Mesenchymal stem cell (in vitro differentiated cells and primary cell): ENCODE measurements around the gene TOM1L2.
"Not testable (repeated sequence)": the region's sequence is repeated elsewhere in the genome, so short reads cannot be mapped to it uniquely, and the experiment has no call there.

Experiments
- DNase-seq: peaks from one replicate; pipeline ENCODE4 v3.0.0-alpha.2; 2013
- H2AFZ ChIP-seq: one replicate; pipeline ENCODE4 v1.6.1; 2013; ENCODE audit warnings: low read depth, mild to moderate bottlenecking, control low read depth, inconsistent platforms, low read length, moderate library complexity
- H2AK5ac ChIP-seq: 2 replicates; pipeline ENCODE4 v1.6.1; 2013; ENCODE audit warnings: low read length, moderate library complexity, mild to moderate bottlenecking, inconsistent platforms; ENCODE audit not compliant: severe bottlenecking
- H2BK120ac ChIP-seq: one replicate; pipeline ENCODE4 v1.6.1; 2013; ENCODE audit warnings: low read depth, mild to moderate bottlenecking, inconsistent platforms, low read length, moderate library complexity
- H2BK12ac ChIP-seq, 2 experiments: one replicate each; pipeline ENCODE4 v1.6.1; 2013; ENCODE audit warnings: inconsistent platforms in 2 of 2, low read length in 2 of 2, mild to moderate bottlenecking in 2 of 2, moderate library complexity in 2 of 2, control low read depth in 1 of 2
- H2BK15ac ChIP-seq: one replicate; pipeline ENCODE4 v1.6.1; 2013; ENCODE audit warnings: mild to moderate bottlenecking, low read depth, inconsistent platforms; ENCODE audit not compliant: poor library complexity, severe bottlenecking
- H2BK5ac ChIP-seq: 2 replicates; pipeline ENCODE4 v1.6.1; 2013; ENCODE audit warnings: low read depth, mild to moderate bottlenecking, low read length, control low read depth, inconsistent platforms; ENCODE audit not compliant: poor library complexity, severe bottlenecking
- H3K14ac ChIP-seq, 2 experiments: one replicate each; pipeline ENCODE4 v1.6.1; 2013; ENCODE audit warnings: inconsistent platforms in 2 of 2, low read length in 2 of 2, control low read depth in 1 of 2, mild to moderate bottlenecking in 1 of 2, moderate library complexity in 1 of 2
- H3K18ac ChIP-seq, 2 experiments: one replicate each; pipeline ENCODE4 v1.6.1; 2013; ENCODE audit warnings: inconsistent platforms in 2 of 2, low read length in 2 of 2, control low read depth in 1 of 2, low read depth in 1 of 2, mild to moderate bottlenecking in 1 of 2
- H3K23ac ChIP-seq, 2 experiments: one replicate each; pipeline ENCODE4 v1.6.1; 2013; ENCODE audit warnings: inconsistent platforms in 2 of 2, low read length in 2 of 2, mild to moderate bottlenecking in 2 of 2, moderate library complexity in 2 of 2, control low read depth in 1 of 2
- H3K27ac ChIP-seq: 2 replicates; pipeline ENCODE4 v1.5.1; 2013; ENCODE audit warnings: mild to moderate bottlenecking, moderate library complexity, low read length, control low read depth, inconsistent platforms; ENCODE audit not compliant: poor library complexity, severe bottlenecking
- H3K27me3 ChIP-seq, 2 experiments: 2 replicates each; pipeline versions ENCODE4 v1.6.1 to v1.7.0; 2013; ENCODE audit warnings: low read length in 2 of 2, mild to moderate bottlenecking in 2 of 2, moderate library complexity in 2 of 2, control low read depth in 1 of 2, inconsistent platforms in 1 of 2; ENCODE audit not compliant: control insufficient read depth in 1 of 2, insufficient read depth in 1 of 2
- H3K36me3 ChIP-seq, 2 experiments: 2 replicates each; pipeline versions ENCODE4 v1.6.1 to v1.7.0; 2013; ENCODE audit warnings: low read length in 2 of 2, control low read depth in 1 of 2, inconsistent platforms in 1 of 2, low read depth in 1 of 2, mild to moderate bottlenecking in 1 of 2; ENCODE audit not compliant: insufficient read depth in 2 of 2, control insufficient read depth in 1 of 2
- H3K4ac ChIP-seq, 2 experiments: one replicate each; pipeline ENCODE4 v1.6.1; 2013; ENCODE audit warnings: inconsistent platforms in 2 of 2, low read length in 2 of 2, mild to moderate bottlenecking in 2 of 2, moderate library complexity in 2 of 2, control low read depth in 1 of 2, low read depth in 1 of 2
- H3K4me1 ChIP-seq: 2 replicates; pipeline ENCODE4 v1.6.1; 2013; ENCODE audit warnings: low read depth, low read length, control low read depth; ENCODE audit not compliant: control insufficient read depth, insufficient read depth
- H3K4me2 ChIP-seq: 2 replicates; pipeline ENCODE4 v1.6.1; 2013; ENCODE audit warnings: low read length, mild to moderate bottlenecking, inconsistent platforms; ENCODE audit not compliant: poor library complexity, severe bottlenecking
- H3K4me3 ChIP-seq, 2 experiments: 2 replicates each; pipeline versions ENCODE4 v1.5.1 to v1.7.0; 2013; ENCODE audit warnings: low read length in 2 of 2, mild to moderate bottlenecking in 2 of 2, control low read depth in 1 of 2, low read depth in 1 of 2; ENCODE audit not compliant: insufficient read depth in 1 of 2
- H3K79me1 ChIP-seq: replicated peaks from 2 replicates; pipeline ENCODE4 v1.6.1; 2013; ENCODE audit warnings: mild to moderate bottlenecking, control low read depth, low read length, inconsistent platforms; ENCODE audit not compliant: poor library complexity, severe bottlenecking
- H3K9ac ChIP-seq: 2 replicates; pipeline ENCODE4 v1.7.0; 2013; ENCODE audit warnings: mild to moderate bottlenecking, low read length, moderate library complexity
- H3K9me3 ChIP-seq: 2 replicates; pipeline ENCODE4 v1.7.0; 2013; ENCODE audit warnings: mild to moderate bottlenecking, low read length; ENCODE audit not compliant: control insufficient read depth
- H4K8ac ChIP-seq: one replicate; pipeline ENCODE4 v1.6.1; 2013; ENCODE audit warnings: inconsistent platforms, mild to moderate bottlenecking, low read length, moderate library complexity
- H4K91ac ChIP-seq: one replicate; pipeline ENCODE4 v1.6.1; 2013; ENCODE audit warnings: mild to moderate bottlenecking, low read length, inconsistent platforms
- WGBS: methylation state at CpG from one replicate; pipeline ENCODE4 v1.1.7; 2013; ENCODE audit warnings: mixed read lengths; 5-methylcytosine and 5-hydroxymethylcytosine counted together

TOM1L2 gene

GRCh38 chr17:17955790-17956341, 16.3 kb downstream of the TOM1L2 start:
- Histone ChIP-seq H3K4me1 (peaks cover 19% of the 10 kb centered on the region), H3K79me1 (peaks cover 31% of the 10 kb centered on the region), H3K36me3 (peaks cover 6 to 14% of the 10 kb centered on the region in 2 experiments)
- not testable (repeated sequence) for H3K4me2 ChIP-seq, DNase-seq, H3K27ac ChIP-seq, H2BK5ac ChIP-seq, H3K4ac ChIP-seq, H2AFZ ChIP-seq, H3K9ac ChIP-seq, H2BK120ac ChIP-seq, H3K18ac ChIP-seq, H2BK15ac ChIP-seq, H3K9me3 ChIP-seq, H3K4me3 ChIP-seq, H3K14ac ChIP-seq, H4K91ac ChIP-seq, H2BK12ac ChIP-seq, H3K23ac ChIP-seq, H3K27me3 ChIP-seq, H4K8ac ChIP-seq, H2AK5ac ChIP-seq
- WGBS: over 99% methylated on average over 11 of the region's 12 CpGs

DNA sequence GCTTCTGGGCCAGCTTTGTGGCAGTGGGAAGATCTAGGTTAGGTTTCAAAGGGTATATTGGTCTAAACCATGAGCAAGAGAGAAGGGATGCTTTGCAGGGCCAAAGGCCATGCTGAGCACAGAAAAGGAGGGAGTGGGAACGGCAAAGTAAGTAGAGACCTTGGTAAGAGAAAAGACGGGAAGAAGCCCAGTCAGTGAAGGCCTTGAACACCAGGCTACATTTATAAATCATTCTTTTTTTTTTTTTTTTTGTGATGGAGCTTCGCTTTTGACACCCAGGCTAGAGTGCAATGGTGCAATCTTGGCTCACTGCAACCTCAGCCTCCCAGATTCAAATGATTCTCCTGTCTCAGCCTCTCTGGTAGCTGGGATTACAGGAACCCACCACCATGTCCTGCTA, 18.1 kb downstream of the TOM1L2 start:
- Histone ChIP-seq H3K9ac (no peak overlapping the region), H2AFZ (no peak overlapping the region), H3K79me1 (peaks cover 36% of the 10 kb centered on the region), H3K4ac (no peak overlapping the region), H3K36me3 (peaks cover 6 to 14% of the 10 kb centered on the region in 2 experiments), H2BK120ac (no peak overlapping the region), H3K9me3 (no peaks in the 10 kb centered on the region), H2BK15ac (no peak overlapping the region), H3K27ac (no peak overlapping the region), H2BK12ac (no peak overlapping the region), H4K91ac (no peak overlapping the region), H3K4me2 (no peak overlapping the region), H3K4me3 (no peak overlapping the region), H3K23ac (no peak overlapping the region), H4K8ac (no peak overlapping the region), H3K4me1 (peaks cover 15% of the 10 kb centered on the region), H3K14ac (no peak overlapping the region), H3K18ac (no peak overlapping the region), H2AK5ac (no peak overlapping the region), H2BK5ac (no peak overlapping the region), H3K27me3 (no peaks in the 10 kb centered on the region)
- WGBS: 96% methylated on average over 3 of the region's 3 CpGs
- DNase-seq: no peak

DNA sequence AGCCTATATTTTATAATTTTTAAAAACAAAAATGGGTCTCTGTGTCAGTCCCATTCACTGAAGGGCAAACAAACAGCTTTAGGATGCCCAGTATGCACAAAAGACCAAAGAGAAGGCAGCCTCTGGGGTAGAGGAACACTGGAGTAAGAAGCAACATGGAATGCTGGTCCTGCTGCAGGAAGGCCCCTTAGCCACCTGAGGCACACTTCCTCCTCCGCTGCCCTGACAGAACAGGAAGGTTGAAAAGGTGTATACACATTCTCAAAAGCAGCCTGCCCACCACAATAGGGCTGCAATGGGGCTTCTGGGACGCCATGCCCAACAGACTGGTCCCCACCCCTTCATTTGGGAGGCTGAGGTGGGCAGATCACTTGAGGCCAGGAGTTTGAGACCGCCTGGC, 19.5 kb downstream of the TOM1L2 start:
- Histone ChIP-seq H4K91ac (peak overlapping the region; percentile 34), H3K9me3 (no peaks in the 10 kb centered on the region), H2AK5ac (no peak overlapping the region), H3K23ac (no peak overlapping the region), H3K79me1 (peaks cover 44% of the 10 kb centered on the region), H2BK5ac (no peak overlapping the region), H3K4me1 (peaks cover 8% of the 10 kb centered on the region), H3K9ac (no peak overlapping the region), H4K8ac (no peak overlapping the region), H2BK12ac (peak overlapping the region in 1 of 2 experiments; percentile 21), H3K4me2 (no peak overlapping the region), H3K36me3 (peaks cover 6 to 14% of the 10 kb centered on the region in 2 experiments), H3K4me3 (no peak overlapping the region), H3K27ac (no peak overlapping the region), H2BK15ac (no peak overlapping the region), H3K27me3 (no peaks in the 10 kb centered on the region), H3K14ac (no peak overlapping the region), H3K4ac (no peak overlapping the region), H3K18ac (no peak overlapping the region), H2BK120ac (no peak overlapping the region), H2AFZ (no peak overlapping the region)
- 77% methylated on average over 2 of the region's 3 CpGs for WGBS
- DNase-seq: no peak

DNA sequence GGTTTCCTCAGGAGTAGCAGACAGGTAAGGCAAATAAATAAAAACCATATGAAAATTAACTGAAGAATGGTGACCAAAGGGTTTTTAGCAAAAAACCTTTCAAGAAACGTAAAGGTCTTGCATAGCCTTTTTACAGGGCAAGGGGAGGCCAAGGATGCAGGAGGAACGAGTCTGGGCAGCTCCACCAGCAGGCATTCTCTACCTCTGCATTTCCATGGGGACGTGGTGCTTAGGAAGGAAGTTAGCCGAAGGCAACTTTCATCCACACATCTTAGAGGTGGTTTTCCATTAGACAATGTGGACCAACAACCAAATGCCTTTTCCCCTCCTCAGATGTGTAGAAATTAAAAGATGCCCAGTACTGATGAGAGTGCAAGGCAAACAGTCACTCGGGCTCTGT, 20.7 kb downstream of the TOM1L2 start:
- Histone ChIP-seq H3K36me3 (peaks cover 6 to 12% of the 10 kb centered on the region in 2 experiments), H4K8ac (no peak overlapping the region), H3K14ac (no peak overlapping the region), H3K9ac (peak overlapping the region; percentile 32), H3K9me3 (no peaks in the 10 kb centered on the region), H3K4ac (no peak overlapping the region), H4K91ac (no peak overlapping the region), H3K4me3 (no peak overlapping the region), H3K4me2 (no peak overlapping the region), H3K79me1 (peaks cover 45% of the 10 kb centered on the region), H2BK15ac (no peak overlapping the region), H2AFZ (no peak overlapping the region), H3K23ac (no peak overlapping the region), H2BK12ac (no peak overlapping the region), H2AK5ac (no peak overlapping the region), H3K27me3 (no peaks in the 10 kb centered on the region), H3K27ac (no peak overlapping the region), H2BK120ac (no peak overlapping the region), H3K4me1 (peaks cover 3% of the 10 kb centered on the region), H2BK5ac (no peak overlapping the region), H3K18ac (no peak overlapping the region)
- no peak for DNase-seq
- 70% methylated on average over 4 of the region's 5 CpGs for WGBS
